Naive thymus-derived CD4-positive, alpha-beta T cell (primary cell): Measurements from ENCODE around the gene SERPINA6. TPM values are rescaled to one million over a fixed set of nuclear protein-coding genes. Genes with fewer than 3 reads are reported as not detected.

Source experiments
- ATAC-seq: fragments of 150-1000 bp; cut with Tn5 transposase; 2 replicates; pipeline ENCODE4 v1.10.0; 2021; ENCODE audit warnings: mild to moderate bottlenecking, moderate library complexity
- CTCF ChIA-PET: fragments of 350-600 bp; sonication (Branson Sonifier 250); formaldehyde crosslinking; loops from one replicate; lab custom pipeline; 2021; ENCODE audit warnings: antibody characterized with exemption; lab: Charles Lee
- POLR2A ChIA-PET: fragments of 350-600 bp; sonication (Branson Sonifier 250); formaldehyde crosslinking; loops from one replicate; lab custom pipeline; 2021; ENCODE audit warnings: antibody characterized with exemption, inconsistent platforms; lab: Charles Lee
- DNase-seq, 9 donors: peaks; one replicate each; pipeline versions ENCODE4 v3.0.0 to v3.0.0-alpha.2; 2020 to 2022; ENCODE audit warnings: mixed read lengths in 1 of 9
- H3K27ac ChIP-seq: one replicate; pipeline ENCODE4 v1.7.0; 2013; ENCODE audit warnings: mild to moderate bottlenecking, low read depth, low read length, moderate library complexity
- H3K27me3 ChIP-seq, 2 donors: one replicate each; pipeline ENCODE4 v1.7.0; 2013; ENCODE audit warnings: low read length in 2 of 2, mild to moderate bottlenecking in 2 of 2, moderate library complexity in 2 of 2; ENCODE audit not compliant: control insufficient read depth in 2 of 2, insufficient read depth in 2 of 2
- H3K36me3 ChIP-seq, 3 experiments: 1 replicate in 2 of 3; 2 replicates in 1 of 3; pipeline ENCODE4 v1.7.0; 2013; ENCODE audit warnings: low read length in 3 of 3, mild to moderate bottlenecking in 3 of 3, moderate library complexity in 1 of 3; ENCODE audit not compliant: insufficient read depth in 3 of 3, control insufficient read depth in 2 of 3
- H3K4me1 ChIP-seq, 2 donors: one replicate each; pipeline ENCODE4 v1.7.0; 2013; ENCODE audit warnings: low read length in 2 of 2, mild to moderate bottlenecking in 2 of 2, moderate library complexity in 1 of 2; ENCODE audit not compliant: control insufficient read depth in 2 of 2, insufficient read depth in 2 of 2
- H3K4me3 ChIP-seq: 2 replicates; pipeline ENCODE4 v1.7.0; 2013; ENCODE audit warnings: mild to moderate bottlenecking, low read length
- H3K9me3 ChIP-seq, 3 experiments: 1 replicate in 2 of 3; 2 replicates in 1 of 3; pipeline ENCODE4 v1.7.0; 2013; ENCODE audit warnings: low read length in 3 of 3; ENCODE audit not compliant: control insufficient read depth in 2 of 3
- H3K27ac Mint-ChIP-seq, 9 donors: one replicate each; pipeline ENCODE4 v1.8.0; 2020 to 2022; ENCODE audit warnings: mixed read lengths in 9 of 9, mild to moderate bottlenecking in 8 of 9, moderate library complexity in 5 of 9, inconsistent platforms in 2 of 9
- H3K27me3 Mint-ChIP-seq, 5 donors: one replicate each; pipeline ENCODE4 v1.8.0; 2021 to 2022; ENCODE audit warnings: mixed read lengths in 5 of 5, mild to moderate bottlenecking in 1 of 5
- H3K36me3 Mint-ChIP-seq, 5 donors: one replicate each; pipeline ENCODE4 v1.8.0; 2020 to 2022; ENCODE audit warnings: mixed read lengths in 5 of 5, mild to moderate bottlenecking in 3 of 5, inconsistent platforms in 1 of 5
- H3K4me1 Mint-ChIP-seq, 7 donors: one replicate each; pipeline ENCODE4 v1.8.0; 2020 to 2022; ENCODE audit warnings: mixed read lengths in 7 of 7, mild to moderate bottlenecking in 3 of 7, inconsistent platforms in 1 of 7
- H3K4me3 Mint-ChIP-seq, 10 donors: one replicate each; pipeline ENCODE4 v1.8.0; 2020 to 2022; ENCODE audit warnings: mild to moderate bottlenecking in 10 of 10, mixed read lengths in 10 of 10, moderate library complexity in 6 of 10, inconsistent platforms in 2 of 10
- H3K9me3 Mint-ChIP-seq, 11 donors: one replicate each; pipeline ENCODE4 v1.8.0; 2020 to 2022; ENCODE audit warnings: mixed read lengths in 11 of 11, mild to moderate bottlenecking in 4 of 11, inconsistent platforms in 1 of 11, moderate library complexity in 1 of 11
- intact Hi-C, 2 donors: fragments of 100-400 bp; cut with micrococcal nuclease; formaldehyde crosslinking; loops; one replicate each; pipeline ENCODE4 v1.15.1; 2023
- polyA plus RNA-seq, 2 donors: library from polyadenylated mRNA; unstranded; fragments of 300-500 nt; fragmentation: Illumina TruSeq; gene quantifications; one replicate each; pipeline ENCODE4 v1.2.3, GENCODE V29; 2021
- total RNA-seq, 6 experiments: library from RNA in 5 of 6; stranded (reverse) in 5 of 6; gene quantifications; 1 replicate in 5 of 6; 2 replicates in 1 of 6; pipeline ENCODE4 v1.2.3 and lab custom pipeline; 2021 to 2026

SERPINA6 gene
- total and polyA plus RNA-seq, 7 experiments from 2014 or later = not detected

- H3K36me3 ChIP-seq = no peaks in the 10 kb centered on the region
- no peaks in the 10 kb centered on the region for H3K4me1 Mint-ChIP-seq
- ATAC-seq = peak; percentile 51
- intact Hi-C loops = no loop called here
- no peaks in the 10 kb centered on the region for H3K27me3 ChIP-seq
- H3K9me3 Mint-ChIP-seq = no peaks in the 10 kb centered on the region
- H3K27ac ChIP-seq = no peak overlapping the region
- H3K4me3 ChIP-seq = no peak overlapping the region
- CTCF ChIA-PET = no interaction called here
- DNase-seq = no peak
- POLR2A ChIA-PET = no interaction called here
- no peaks in the 10 kb centered on the region for H3K9me3 ChIP-seq
- no peak overlapping the region for H3K4me3 Mint-ChIP-seq
- H3K36me3 Mint-ChIP-seq = no peaks in the 10 kb centered on the region
- H3K27ac Mint-ChIP-seq = no peak overlapping the region
- peaks cover 0 to 13% (median 4%) of the 10 kb centered on the region in 5 donors for H3K27me3 Mint-ChIP-seq
- H3K4me1 ChIP-seq = no peaks in the 10 kb centered on the region
Observed at GRCh38 chr14:94367347-94368242, 44.5 kb upstream of the SERPINA6 start.

- Mint-ChIP-seq H3K27ac (no peak within 1 kb of the TSS), H3K27me3 (peaks cover 0 to 17% (median 8%) of the 10 kb centered on the region in 5 donors), H3K9me3 (no peaks in the 10 kb centered on the region), H3K4me1 (no peaks in the 10 kb centered on the region), H3K4me3 (no peak within 1 kb of the TSS), H3K36me3 (no peaks in the 10 kb centered on the region)
- Histone ChIP-seq H3K36me3 (no peaks in the 10 kb centered on the region), H3K9me3 (no peaks in the 10 kb centered on the region), H3K27me3 (no peaks in the 10 kb centered on the region), H3K4me1 (no peaks in the 10 kb centered on the region), H3K4me3 (no peak within 1 kb of the TSS), H3K27ac (no peak within 1 kb of the TSS)
- intact Hi-C loops = no loop called here
- ATAC-seq (no peak), DNase-seq (no peak)
- POLR2A ChIA-PET = no interaction called here
- CTCF ChIA-PET = no interaction called here
Observed at GRCh38 chr14:94366146-94366915, 43.2 kb upstream of the SERPINA6 start, which contains the start of gene SERPINA2. TSS of gene SERPINA2 (minus strand) at chr14:94366698.

GRCh38 chr14:94365624-94366023 lies 42.5 kb upstream of the SERPINA6 start:
- ChIA-PET CTCF (no interaction called here), POLR2A (no interaction called here)
- Mint-ChIP-seq H3K27ac (no peak overlapping the region), H3K27me3 (peaks cover 0 to 22% (median 11%) of the 10 kb centered on the region in 5 donors), H3K9me3 (no peaks in the 10 kb centered on the region), H3K4me3 (no peak overlapping the region), H3K4me1 (no peaks in the 10 kb centered on the region), H3K36me3 (no peaks in the 10 kb centered on the region)
- intact Hi-C loops = no loop called here
- DNase-seq = no peak
- no peak for ATAC-seq
- Histone ChIP-seq H3K27ac (no peak overlapping the region), H3K4me3 (no peak overlapping the region), H3K27me3 (no peaks in the 10 kb centered on the region), H3K4me1 (no peaks in the 10 kb centered on the region), H3K36me3 (no peaks in the 10 kb centered on the region), H3K9me3 (no peaks in the 10 kb centered on the region)

GRCh38 chr14:94364964-94365363 lies 41.8 kb upstream of the SERPINA6 start:
- Mint-ChIP-seq H3K27ac (no peak overlapping the region), H3K4me1 (no peaks in the 10 kb centered on the region), H3K9me3 (no peaks in the 10 kb centered on the region), H3K36me3 (no peaks in the 10 kb centered on the region), H3K27me3 (peaks cover 0 to 28% (median 16%) of the 10 kb centered on the region in 5 donors), H3K4me3 (no peak overlapping the region)
- intact Hi-C loops = no loop called here
- no peak overlapping the region for H3K4me3 ChIP-seq
- no peaks in the 10 kb centered on the region for H3K4me1 ChIP-seq
- CTCF ChIA-PET = no interaction called here
- DNase-seq (no peak), ATAC-seq (no peak)
- H3K9me3 ChIP-seq = no peaks in the 10 kb centered on the region
- POLR2A ChIA-PET = no interaction called here
- H3K36me3 ChIP-seq = no peaks in the 10 kb centered on the region
- H3K27me3 ChIP-seq = no peaks in the 10 kb centered on the region
- H3K27ac ChIP-seq = no peak overlapping the region

- Mint-ChIP-seq H3K27ac (no peak overlapping the region), H3K27me3 (peaks cover 3 to 34% (median 17%) of the 10 kb centered on the region in 5 donors), H3K9me3 (no peaks in the 10 kb centered on the region), H3K4me3 (no peak overlapping the region), H3K4me1 (no peaks in the 10 kb centered on the region), H3K36me3 (no peaks in the 10 kb centered on the region)
- Histone ChIP-seq H3K27me3 (no peaks in the 10 kb centered on the region), H3K9me3 (no peaks in the 10 kb centered on the region), H3K4me3 (no peak overlapping the region), H3K27ac (no peak overlapping the region), H3K4me1 (no peaks in the 10 kb centered on the region), H3K36me3 (no peaks in the 10 kb centered on the region)
- intact Hi-C loops = no loop called here
- ChIA-PET POLR2A (no interaction called here), CTCF (interaction anchor here (0.6 kb wide), 1 partner anchor 1195 kb away, joined by 3 read pairs; no protein-coding TSS in a partner anchor)
- DNase-seq = no peak
- peak; percentile 12 for ATAC-seq
Observed at GRCh38 chr14:94364037-94364436, 40.9 kb upstream of the SERPINA6 start.

- Mint-ChIP-seq H3K4me3 (no peak overlapping the region), H3K27ac (no peak overlapping the region), H3K36me3 (no peaks in the 10 kb centered on the region), H3K4me1 (no peaks in the 10 kb centered on the region), H3K27me3 (peaks cover 8 to 39% (median 20%) of the 10 kb centered on the region in 5 donors), H3K9me3 (no peaks in the 10 kb centered on the region)
- H3K27ac ChIP-seq = no peak overlapping the region
- H3K4me1 ChIP-seq = no peaks in the 10 kb centered on the region
- no peaks in the 10 kb centered on the region for H3K36me3 ChIP-seq
- POLR2A ChIA-PET = no interaction called here
- H3K9me3 ChIP-seq = no peaks in the 10 kb centered on the region
- H3K4me3 ChIP-seq = no peak overlapping the region
- H3K27me3 ChIP-seq = no peaks in the 10 kb centered on the region
- ATAC-seq = no peak
- intact Hi-C loops = loop anchor here in 1 of 2 donors (1.0 kb wide), 1 partner anchor 15 kb away; no protein-coding TSS in a partner anchor
- DNase-seq = no peak
- CTCF ChIA-PET = no interaction called here
Observed at GRCh38 chr14:94363151-94363624, 40.1 kb upstream of the SERPINA6 start.
